ENCODE measurements around the gene LRRK1. TPM values are rescaled to one million over a fixed set of nuclear protein-coding genes. Genes with fewer than 3 reads are reported as not detected.

Gene LRRK1
- total and polyA plus RNA-seq, 2 experiments from 2014 or later, result 2.6 to 4.5 TPM

DNA sequence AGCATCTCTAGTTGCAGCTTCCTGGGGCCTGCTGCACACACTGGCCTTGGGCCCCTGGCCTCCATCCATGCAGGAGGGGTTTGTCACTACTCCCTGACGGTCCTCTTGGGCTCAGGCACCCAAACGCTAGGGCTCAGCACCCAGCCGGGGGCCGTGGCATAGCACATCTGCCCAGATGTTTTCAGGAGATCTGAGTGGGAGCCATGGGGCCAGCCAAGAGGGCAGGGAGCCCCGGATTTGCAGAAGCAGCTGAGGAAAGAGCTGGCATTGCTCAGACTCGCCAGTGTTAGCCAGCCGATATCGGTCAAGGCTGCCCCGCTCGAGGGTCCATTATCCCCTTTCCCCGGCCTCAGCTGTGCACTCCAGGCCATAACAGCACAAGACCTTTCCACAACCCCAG lies 41.0 kb upstream of the LRRK1 start:
- Histone ChIP-seq H3K27ac (ENCODE audit: low read depth) (no peak overlapping the region), H3K4me2 (peak overlapping the region; percentile 64), H3F3A (replicated peaks; ENCODE audit: low read depth) (peaks cover 8% of the 10 kb centered on the region; the same call in 1 of the 2 replicates), H3K36me3 (ENCODE audit: insufficient read depth) (no peaks in the 10 kb centered on the region), H2AFZ (no peak overlapping the region), H3K4me1 (ENCODE audit: insufficient read depth) (peaks cover 15% of the 10 kb centered on the region), H3K9me2 (ENCODE audit: insufficient read depth) (no peaks in the 10 kb centered on the region), H3K79me2 (replicated peaks; ENCODE audit: insufficient read depth) (no peaks in the 10 kb centered on the region), H3K4me3 (peak overlapping the region; percentile 76; the same call in 1 of the 2 replicates), H3K27me3 (ENCODE audit: insufficient read depth) (peaks cover 61% of the 10 kb centered on the region), H4K20me1 (replicated peaks; ENCODE audit: insufficient read depth) (no peaks in the 10 kb centered on the region)
- Mint-ChIP-seq H3K4me3 (peak overlapping the region; percentile 76), H3K36me3 (ENCODE audit: low read depth) (no peaks in the 10 kb centered on the region; the same call in 2 of the 3 replicates), H3K9me3 (0 out of 3 replicates have a peak, but pooled peaks cover 2% of the 10 kb centered on the region), H3K4me1 (peaks cover 25% of the 10 kb centered on the region), H3K27ac (no peak overlapping the region), H3K27me3 (ENCODE audit: insufficient read depth, low read depth, poor library complexity) (peaks cover 50% of the 10 kb centered on the region)
- DNase-seq (ENCODE audit: low spot score) (no peak), ATAC-seq (no peak)
- TF ChIP-seq, protein P1, sequence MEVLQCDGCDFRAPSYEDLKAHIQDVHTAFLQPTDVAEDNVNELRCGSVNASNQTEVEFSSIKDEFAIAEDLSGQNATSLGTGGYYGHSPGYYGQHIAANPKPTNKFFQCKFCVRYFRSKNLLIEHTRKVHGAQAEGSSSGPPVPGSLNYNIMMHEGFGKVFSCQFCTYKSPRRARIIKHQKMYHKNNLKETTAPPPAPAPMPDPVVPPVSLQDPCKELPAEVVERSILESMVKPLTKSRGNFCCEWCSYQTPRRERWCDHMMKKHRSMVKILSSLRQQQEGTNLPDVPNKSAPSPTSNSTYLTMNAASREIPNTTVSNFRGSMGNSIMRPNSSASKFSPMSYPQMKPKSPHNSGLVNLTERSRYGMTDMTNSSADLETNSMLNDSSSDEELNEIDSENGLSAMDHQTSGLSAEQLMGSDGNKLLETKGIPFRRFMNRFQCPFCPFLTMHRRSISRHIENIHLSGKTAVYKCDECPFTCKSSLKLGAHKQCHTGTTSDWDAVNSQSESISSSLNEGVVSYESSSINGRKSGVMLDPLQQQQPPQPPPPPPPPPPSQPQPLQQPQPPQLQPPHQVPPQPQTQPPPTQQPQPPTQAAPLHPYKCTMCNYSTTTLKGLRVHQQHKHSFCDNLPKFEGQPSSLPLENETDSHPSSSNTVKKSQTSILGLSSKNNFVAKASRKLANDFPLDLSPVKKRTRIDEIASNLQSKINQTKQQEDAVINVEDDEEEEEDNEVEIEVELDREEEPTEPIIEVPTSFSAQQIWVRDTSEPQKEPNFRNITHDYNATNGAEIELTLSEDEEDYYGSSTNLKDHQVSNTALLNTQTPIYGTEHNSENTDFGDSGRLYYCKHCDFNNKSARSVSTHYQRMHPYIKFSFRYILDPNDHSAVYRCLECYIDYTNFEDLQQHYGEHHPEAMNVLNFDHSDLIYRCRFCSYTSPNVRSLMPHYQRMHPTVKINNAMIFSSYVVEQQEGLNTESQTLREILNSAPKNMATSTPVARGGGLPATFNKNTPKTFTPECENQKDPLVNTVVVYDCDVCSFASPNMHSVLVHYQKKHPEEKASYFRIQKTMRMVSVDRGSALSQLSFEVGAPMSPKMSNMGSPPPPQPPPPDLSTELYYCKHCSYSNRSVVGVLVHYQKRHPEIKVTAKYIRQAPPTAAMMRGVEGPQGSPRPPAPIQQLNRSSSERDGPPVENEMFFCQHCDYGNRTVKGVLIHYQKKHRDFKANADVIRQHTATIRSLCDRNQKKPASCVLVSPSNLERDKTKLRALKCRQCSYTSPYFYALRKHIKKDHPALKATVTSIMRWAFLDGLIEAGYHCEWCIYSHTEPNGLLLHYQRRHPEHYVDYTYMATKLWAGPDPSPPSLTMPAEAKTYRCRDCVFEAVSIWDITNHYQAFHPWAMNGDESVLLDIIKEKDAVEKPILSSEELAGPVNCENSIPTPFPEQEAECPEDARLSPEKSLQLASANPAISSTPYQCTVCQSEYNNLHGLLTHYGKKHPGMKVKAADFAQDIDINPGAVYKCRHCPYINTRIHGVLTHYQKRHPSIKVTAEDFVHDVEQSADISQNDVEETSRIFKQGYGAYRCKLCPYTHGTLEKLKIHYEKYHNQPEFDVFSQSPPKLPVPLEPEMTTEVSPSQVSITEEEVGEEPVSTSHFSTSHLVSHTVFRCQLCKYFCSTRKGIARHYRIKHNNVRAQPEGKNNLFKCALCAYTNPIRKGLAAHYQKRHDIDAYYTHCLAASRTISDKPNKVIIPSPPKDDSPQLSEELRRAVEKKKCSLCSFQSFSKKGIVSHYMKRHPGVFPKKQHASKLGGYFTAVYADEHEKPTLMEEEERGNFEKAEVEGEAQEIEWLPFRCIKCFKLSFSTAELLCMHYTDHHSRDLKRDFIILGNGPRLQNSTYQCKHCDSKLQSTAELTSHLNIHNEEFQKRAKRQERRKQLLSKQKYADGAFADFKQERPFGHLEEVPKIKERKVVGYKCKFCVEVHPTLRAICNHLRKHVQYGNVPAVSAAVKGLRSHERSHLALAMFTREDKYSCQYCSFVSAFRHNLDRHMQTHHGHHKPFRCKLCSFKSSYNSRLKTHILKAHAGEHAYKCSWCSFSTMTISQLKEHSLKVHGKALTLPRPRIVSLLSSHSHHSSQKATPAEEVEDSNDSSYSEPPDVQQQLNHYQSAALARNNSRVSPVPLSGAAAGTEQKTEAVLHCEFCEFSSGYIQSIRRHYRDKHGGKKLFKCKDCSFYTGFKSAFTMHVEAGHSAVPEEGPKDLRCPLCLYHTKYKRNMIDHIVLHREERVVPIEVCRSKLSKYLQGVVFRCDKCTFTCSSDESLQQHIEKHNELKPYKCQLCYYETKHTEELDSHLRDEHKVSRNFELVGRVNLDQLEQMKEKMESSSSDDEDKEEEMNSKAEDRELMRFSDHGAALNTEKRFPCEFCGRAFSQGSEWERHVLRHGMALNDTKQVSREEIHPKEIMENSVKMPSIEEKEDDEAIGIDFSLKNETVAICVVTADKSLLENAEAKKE (CRISPR knock-in tag; IDR thresholded peaks at IDR 0.05), result no peak
- TF ChIP-seq ZNF331 (CRISPR knock-in tag; IDR thresholded peaks at IDR 0.05; ENCODE audit: low read depth), result no peak
- no peak for TF ChIP-seq JUNB (IDR thresholded peaks at IDR 0.05; ENCODE audit: unreplicated experiment)
- TF ChIP-seq EZH2 (IDR thresholded peaks at IDR 0.05; ENCODE audit: low read depth, unreplicated experiment), result no peak
- no peak for TF ChIP-seq POLR2AphosphoS5 (IDR thresholded peaks at IDR 0.05; ENCODE audit: low read depth)
- TF ChIP-seq, protein P2, sequence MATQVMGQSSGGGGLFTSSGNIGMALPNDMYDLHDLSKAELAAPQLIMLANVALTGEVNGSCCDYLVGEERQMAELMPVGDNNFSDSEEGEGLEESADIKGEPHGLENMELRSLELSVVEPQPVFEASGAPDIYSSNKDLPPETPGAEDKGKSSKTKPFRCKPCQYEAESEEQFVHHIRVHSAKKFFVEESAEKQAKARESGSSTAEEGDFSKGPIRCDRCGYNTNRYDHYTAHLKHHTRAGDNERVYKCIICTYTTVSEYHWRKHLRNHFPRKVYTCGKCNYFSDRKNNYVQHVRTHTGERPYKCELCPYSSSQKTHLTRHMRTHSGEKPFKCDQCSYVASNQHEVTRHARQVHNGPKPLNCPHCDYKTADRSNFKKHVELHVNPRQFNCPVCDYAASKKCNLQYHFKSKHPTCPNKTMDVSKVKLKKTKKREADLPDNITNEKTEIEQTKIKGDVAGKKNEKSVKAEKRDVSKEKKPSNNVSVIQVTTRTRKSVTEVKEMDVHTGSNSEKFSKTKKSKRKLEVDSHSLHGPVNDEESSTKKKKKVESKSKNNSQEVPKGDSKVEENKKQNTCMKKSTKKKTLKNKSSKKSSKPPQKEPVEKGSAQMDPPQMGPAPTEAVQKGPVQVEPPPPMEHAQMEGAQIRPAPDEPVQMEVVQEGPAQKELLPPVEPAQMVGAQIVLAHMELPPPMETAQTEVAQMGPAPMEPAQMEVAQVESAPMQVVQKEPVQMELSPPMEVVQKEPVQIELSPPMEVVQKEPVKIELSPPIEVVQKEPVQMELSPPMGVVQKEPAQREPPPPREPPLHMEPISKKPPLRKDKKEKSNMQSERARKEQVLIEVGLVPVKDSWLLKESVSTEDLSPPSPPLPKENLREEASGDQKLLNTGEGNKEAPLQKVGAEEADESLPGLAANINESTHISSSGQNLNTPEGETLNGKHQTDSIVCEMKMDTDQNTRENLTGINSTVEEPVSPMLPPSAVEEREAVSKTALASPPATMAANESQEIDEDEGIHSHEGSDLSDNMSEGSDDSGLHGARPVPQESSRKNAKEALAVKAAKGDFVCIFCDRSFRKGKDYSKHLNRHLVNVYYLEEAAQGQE (IDR thresholded peaks at IDR 0.05; ENCODE audit: unreplicated experiment), result no peak
- TF ChIP-seq EZH2phosphoT487 (IDR thresholded peaks at IDR 0.05; ENCODE audit: unreplicated experiment), result no peak
- no peak for TF ChIP-seq STAT1 (IDR thresholded peaks at IDR 0.05; ENCODE audit: unreplicated experiment)
- TF ChIP-seq, protein P3, sequence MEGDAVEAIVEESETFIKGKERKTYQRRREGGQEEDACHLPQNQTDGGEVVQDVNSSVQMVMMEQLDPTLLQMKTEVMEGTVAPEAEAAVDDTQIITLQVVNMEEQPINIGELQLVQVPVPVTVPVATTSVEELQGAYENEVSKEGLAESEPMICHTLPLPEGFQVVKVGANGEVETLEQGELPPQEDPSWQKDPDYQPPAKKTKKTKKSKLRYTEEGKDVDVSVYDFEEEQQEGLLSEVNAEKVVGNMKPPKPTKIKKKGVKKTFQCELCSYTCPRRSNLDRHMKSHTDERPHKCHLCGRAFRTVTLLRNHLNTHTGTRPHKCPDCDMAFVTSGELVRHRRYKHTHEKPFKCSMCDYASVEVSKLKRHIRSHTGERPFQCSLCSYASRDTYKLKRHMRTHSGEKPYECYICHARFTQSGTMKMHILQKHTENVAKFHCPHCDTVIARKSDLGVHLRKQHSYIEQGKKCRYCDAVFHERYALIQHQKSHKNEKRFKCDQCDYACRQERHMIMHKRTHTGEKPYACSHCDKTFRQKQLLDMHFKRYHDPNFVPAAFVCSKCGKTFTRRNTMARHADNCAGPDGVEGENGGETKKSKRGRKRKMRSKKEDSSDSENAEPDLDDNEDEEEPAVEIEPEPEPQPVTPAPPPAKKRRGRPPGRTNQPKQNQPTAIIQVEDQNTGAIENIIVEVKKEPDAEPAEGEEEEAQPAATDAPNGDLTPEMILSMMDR (conservative IDR thresholded peaks at IDR 0.05; ENCODE audit: low read depth in 2 of 2), result no peak
- no peak for TF ChIP-seq CREB1 (CRISPR knock-in tag; IDR thresholded peaks at IDR 0.05; ENCODE audit: low read depth)

Measured in GM23338 (cell line).